SU-DHL-6 (cell line): ENCODE measurements around the gene CLBA1.

ENCODE experiments used
- H2AFZ ChIP-seq: fragments of 200-600 bp; sonication (generic); 2 replicates; pipeline ENCODE4 v1.6.1; 2014; ENCODE audit warnings: low read depth, mild to moderate bottlenecking, moderate library complexity, mixed read lengths, antibody characterized with exemption, low read length; ENCODE audit not compliant: severe bottlenecking
- H3F3A ChIP-seq: fragments of 200-600 bp; shearing (Covaris generic); 2 replicates; pipeline ENCODE4 v1.6.0; 2016; ENCODE audit warnings: antibody characterized with exemption, mild to moderate bottlenecking; ENCODE audit not compliant: insufficient read depth
- H3K27ac ChIP-seq: fragments of 200-600 bp; sonication (generic); 2 replicates; pipeline ENCODE4 v1.5.1; 2016; ENCODE audit warnings: low read depth, mild to moderate bottlenecking, low read length, moderate library complexity, mixed read lengths
- H3K27me3 ChIP-seq: fragments of 200-600 bp; sonication (generic), shearing (Covaris generic); 2 replicates; pipeline ENCODE4 v1.6.0; 2014; ENCODE audit warnings: mild to moderate bottlenecking, low read length
- H3K36me3 ChIP-seq: fragments of 200-600 bp; sonication (generic); 2 replicates; pipeline ENCODE4 v1.6.1; 2014; ENCODE audit warnings: mild to moderate bottlenecking, low read length, mixed read lengths
- H3K4me2 ChIP-seq: fragments of 300-600, 200-600 bp; shearing (Covaris generic), sonication (generic); 2 replicates; pipeline ENCODE4 v1.6.0; 2014; ENCODE audit warnings: low read length, low read depth, mild to moderate bottlenecking; ENCODE audit not compliant: poor library complexity, severe bottlenecking
- H3K4me3 ChIP-seq: fragments of 200-600 bp; sonication (generic); 2 replicates; pipeline ENCODE4 v1.5.1; 2014; ENCODE audit warnings: antibody characterized with exemption, low read length, mild to moderate bottlenecking, mixed read lengths; ENCODE audit not compliant: insufficient read depth, poor library complexity, severe bottlenecking
- H3K79me2 ChIP-seq: fragments of 200-600 bp; sonication (generic); 2 replicates; pipeline ENCODE4 v1.6.1; 2014; ENCODE audit warnings: mild to moderate bottlenecking, low read length, moderate library complexity; ENCODE audit not compliant: insufficient read depth
- H3K9ac ChIP-seq: fragments of 200-600 bp; sonication (generic); 2 replicates; pipeline ENCODE4 v1.7.0; 2014; ENCODE audit warnings: mild to moderate bottlenecking, low read length
- H3K9me2 ChIP-seq: fragments of 200-600 bp; sonication (generic); replicated peaks from 2 replicates; pipeline ENCODE4 v1.6.1; 2014; ENCODE audit warnings: low read length; ENCODE audit not compliant: insufficient read depth
- H3K9me3 ChIP-seq: fragments of 200-600 bp; sonication (generic); 2 replicates; pipeline ENCODE4 v1.6.1; 2014; ENCODE audit warnings: low read length, mixed read lengths; ENCODE audit not compliant: insufficient read depth
- H4K20me1 ChIP-seq: fragments of 200-600 bp; sonication (generic); 2 replicates; pipeline ENCODE4 v1.6.1; 2014; ENCODE audit warnings: low read depth, mild to moderate bottlenecking, antibody characterized with exemption, low read length, moderate library complexity, mixed read lengths
- EZH2phosphoT487 ChIP-seq: fragments of 200-600 bp; sonication (generic), shearing (Covaris generic); conservative IDR thresholded peaks from 2 replicates; pipeline ENCODE4 v1.6.1; 2018; ENCODE audit warnings: mild to moderate bottlenecking, antibody characterized with exemption, low read length, moderate library complexity, mixed read lengths
- TF ChIP-seq, protein P1 (sequence below): fragments of 200-600 bp; sonication (generic); IDR thresholded peaks from one replicate; pipeline ENCODE4 v1.5.1; 2017; ENCODE audit warnings: antibody characterized with exemption, mild to moderate bottlenecking, low read length, moderate library complexity; ENCODE audit not compliant: insufficient read depth, poor library complexity, severe bottlenecking

CLBA1 gene

DNA sequence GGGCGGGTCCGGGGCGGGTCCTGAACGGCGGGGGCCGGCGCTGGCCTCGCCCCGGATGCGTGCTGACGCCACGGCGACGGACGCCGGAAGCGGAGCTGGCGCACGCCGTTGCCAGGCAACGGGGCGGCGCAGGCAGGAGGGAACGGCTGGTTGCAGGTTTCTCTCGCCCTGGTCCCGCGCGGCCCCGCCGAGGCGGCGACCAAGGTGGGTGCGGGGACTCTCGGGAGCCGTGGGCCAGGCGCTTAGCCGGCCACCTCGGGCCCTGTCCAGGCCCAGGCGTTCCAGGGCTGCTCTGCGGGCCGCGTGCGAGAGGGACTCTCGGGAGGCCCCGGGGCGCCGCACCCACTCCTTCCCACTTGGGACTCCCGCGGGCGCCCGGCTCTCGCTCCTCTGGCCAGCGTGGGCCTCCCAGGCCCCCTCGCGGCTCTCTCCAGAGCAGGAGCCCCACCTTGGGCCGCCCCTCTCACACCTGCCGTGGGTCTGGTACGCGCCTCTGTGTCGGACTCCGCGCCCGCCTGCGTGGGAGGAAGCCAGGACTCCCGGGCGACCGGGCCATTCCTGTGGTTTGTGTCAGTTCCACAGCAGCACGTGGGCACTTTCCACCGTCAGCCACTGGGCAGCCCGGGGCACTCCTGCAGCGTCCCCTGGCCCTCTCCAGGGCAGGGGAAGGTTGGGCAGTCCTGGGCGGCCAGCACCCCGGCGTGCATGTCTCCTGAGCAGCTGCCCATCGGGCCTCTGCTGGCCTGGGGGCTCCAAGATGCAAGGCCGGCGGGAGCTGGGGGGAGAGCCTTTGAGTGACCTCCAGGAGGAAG, at the start of gene CLBA1:
Gene CLBA1, plus strand, starts transcription at position 114 of the 812 bp plus-strand sequence. Its CDS starts 644 bp downstream, at position 758.
- H3K9me2 ChIP-seq, result no peaks in the 10 kb centered on the region
- H3K36me3 ChIP-seq, result no peaks in the 10 kb centered on the region
- peak within 1 kb of the TSS; percentile 64 for H3K4me2 ChIP-seq
- TF ChIP-seq, protein P1, sequence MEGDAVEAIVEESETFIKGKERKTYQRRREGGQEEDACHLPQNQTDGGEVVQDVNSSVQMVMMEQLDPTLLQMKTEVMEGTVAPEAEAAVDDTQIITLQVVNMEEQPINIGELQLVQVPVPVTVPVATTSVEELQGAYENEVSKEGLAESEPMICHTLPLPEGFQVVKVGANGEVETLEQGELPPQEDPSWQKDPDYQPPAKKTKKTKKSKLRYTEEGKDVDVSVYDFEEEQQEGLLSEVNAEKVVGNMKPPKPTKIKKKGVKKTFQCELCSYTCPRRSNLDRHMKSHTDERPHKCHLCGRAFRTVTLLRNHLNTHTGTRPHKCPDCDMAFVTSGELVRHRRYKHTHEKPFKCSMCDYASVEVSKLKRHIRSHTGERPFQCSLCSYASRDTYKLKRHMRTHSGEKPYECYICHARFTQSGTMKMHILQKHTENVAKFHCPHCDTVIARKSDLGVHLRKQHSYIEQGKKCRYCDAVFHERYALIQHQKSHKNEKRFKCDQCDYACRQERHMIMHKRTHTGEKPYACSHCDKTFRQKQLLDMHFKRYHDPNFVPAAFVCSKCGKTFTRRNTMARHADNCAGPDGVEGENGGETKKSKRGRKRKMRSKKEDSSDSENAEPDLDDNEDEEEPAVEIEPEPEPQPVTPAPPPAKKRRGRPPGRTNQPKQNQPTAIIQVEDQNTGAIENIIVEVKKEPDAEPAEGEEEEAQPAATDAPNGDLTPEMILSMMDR, result no peak
- TF ChIP-seq EZH2phosphoT487, result no peak
- no peaks in the 10 kb centered on the region for H3K9me3 ChIP-seq
- no peaks in the 10 kb centered on the region for H3K79me2 ChIP-seq
- H3F3A ChIP-seq, result no peaks in the 10 kb centered on the region
- H4K20me1 ChIP-seq, result no peaks in the 10 kb centered on the region
- peak within 1 kb of the TSS; percentile 52 for H3K4me3 ChIP-seq
- H3K27me3 ChIP-seq, result no peaks in the 10 kb centered on the region
- H2AFZ ChIP-seq, result peak within 1 kb of the TSS; percentile 65
- peak within 1 kb of the TSS; percentile 44 for H3K9ac ChIP-seq
- no peak within 1 kb of the TSS for H3K27ac ChIP-seq

DNA sequence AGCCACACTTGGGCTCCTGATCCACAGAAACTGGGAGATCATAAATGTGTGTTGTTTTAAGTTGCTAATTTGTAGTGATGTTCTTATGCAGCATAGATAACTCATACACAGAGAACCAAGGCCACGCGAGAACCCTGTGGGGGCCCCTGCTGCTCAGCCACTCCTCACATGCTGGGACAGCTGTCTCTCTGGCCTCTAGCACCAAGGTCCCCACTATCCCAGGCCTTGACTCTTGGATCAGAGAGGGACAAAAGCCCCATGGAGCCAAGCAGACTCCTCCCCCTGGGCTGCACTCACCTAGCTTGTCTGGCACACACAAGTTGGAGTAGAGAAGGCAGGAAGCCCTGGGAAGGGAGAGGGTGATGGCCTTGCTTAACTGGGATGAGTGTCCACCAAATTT, 49.6 kb upstream of the CLBA1 start:
- Histone ChIP-seq H3K4me3 (no peak overlapping the region), H3K36me3 (no peaks in the 10 kb centered on the region), H3K79me2 (no peaks in the 10 kb centered on the region), H3K9ac (no peak overlapping the region), H3K9me2 (no peaks in the 10 kb centered on the region), H3K4me2 (no peak overlapping the region), H2AFZ (no peak overlapping the region), H4K20me1 (no peaks in the 10 kb centered on the region), H3K27me3 (no peaks in the 10 kb centered on the region), H3K9me3 (no peaks in the 10 kb centered on the region), H3F3A (no peaks in the 10 kb centered on the region), H3K27ac (no peak overlapping the region)
- TF ChIP-seq, protein P1, result no peak
- no peak for TF ChIP-seq EZH2phosphoT487

DNA sequence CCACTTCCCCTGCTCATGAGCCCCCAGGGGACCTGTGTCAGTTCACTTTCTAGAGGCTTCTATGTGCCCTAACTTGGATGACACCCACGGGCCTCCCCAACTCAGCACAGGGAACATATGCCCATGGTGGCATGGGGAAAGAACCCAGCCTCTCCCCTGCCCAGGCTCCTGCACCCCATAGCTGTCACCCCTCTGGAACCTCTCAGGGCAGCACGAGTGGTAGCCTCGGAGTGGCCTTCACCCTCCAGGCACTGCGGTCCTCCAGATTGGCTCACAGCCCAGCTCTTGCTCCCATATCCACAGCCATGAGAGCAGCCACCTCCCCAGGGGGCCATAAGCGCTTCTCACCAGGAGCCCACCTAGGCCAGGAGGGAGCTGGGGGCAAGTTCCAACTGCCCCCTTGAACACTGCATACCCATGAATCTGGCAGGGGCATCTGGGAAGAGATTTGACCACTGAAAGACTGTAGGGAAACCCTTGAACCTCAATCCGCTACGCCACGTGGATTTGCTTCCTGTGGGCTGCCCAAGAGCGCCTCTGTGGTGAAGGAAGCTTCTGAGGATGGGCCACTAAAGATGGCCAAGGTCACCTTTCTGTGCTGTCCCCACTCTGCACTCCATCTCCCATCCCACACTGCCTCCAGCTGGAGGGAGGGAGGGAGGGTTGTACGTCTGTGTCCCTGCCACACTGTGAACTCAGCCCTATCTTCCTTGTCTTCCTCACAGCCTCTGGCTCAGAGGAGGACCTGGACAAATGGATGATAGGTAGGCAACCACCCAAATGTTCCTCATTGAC, 49.0 kb upstream of the CLBA1 start:
- no peaks in the 10 kb centered on the region for H3K79me2 ChIP-seq
- H3K27ac ChIP-seq, result no peak overlapping the region
- H3K9me2 ChIP-seq, result no peaks in the 10 kb centered on the region
- H3K4me2 ChIP-seq, result no peak overlapping the region
- no peaks in the 10 kb centered on the region for H3K36me3 ChIP-seq
- H3K4me3 ChIP-seq, result no peak overlapping the region
- H3K9ac ChIP-seq, result no peak overlapping the region
- H2AFZ ChIP-seq, result no peak overlapping the region
- no peaks in the 10 kb centered on the region for H3K27me3 ChIP-seq
- no peaks in the 10 kb centered on the region for H4K20me1 ChIP-seq
- H3K9me3 ChIP-seq, result no peaks in the 10 kb centered on the region
- no peaks in the 10 kb centered on the region for H3F3A ChIP-seq
- no peak for TF ChIP-seq EZH2phosphoT487
- TF ChIP-seq, protein P1, result no peak
